Stimulated activated CD8-positive, alpha-beta memory T cell treated with anti-CD3 and anti-CD28 coated beads, Interleukin-2, amount 100 ng/mL, for 48 hours (primary cell): ENCODE data around the gene MYO1D.

Experiments used
- DNase-seq, 2 donors: peaks; one replicate each; pipeline ENCODE4 v3.0.0-alpha.2; 2020; ENCODE audit warnings: low read depth in 2 of 2

MYO1D gene

DNA sequence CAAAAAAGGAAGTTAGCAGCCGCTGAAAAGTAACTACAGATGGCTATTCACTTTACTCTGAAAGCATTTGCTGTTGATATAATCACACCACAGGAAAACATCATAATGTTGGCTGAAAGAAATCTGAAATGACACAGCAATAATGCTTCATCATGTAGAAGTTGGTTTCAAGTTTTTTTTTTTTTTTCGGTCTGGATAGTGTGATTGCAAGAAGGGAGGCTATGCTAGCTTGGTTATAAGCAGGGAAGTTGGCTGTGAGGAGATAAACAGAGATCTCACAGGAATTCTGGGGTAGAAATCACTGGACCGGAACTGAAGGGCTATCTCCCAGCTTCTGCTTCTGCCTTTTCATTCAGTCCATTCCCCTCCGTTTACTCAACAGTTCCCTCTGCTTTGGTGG, 57.9 kb downstream of the MYO1D start:
- DNase-seq: no peak

GRCh38 chr17:32815460-32815859, 61.5 kb downstream of the MYO1D start:
- no peak for DNase-seq

DNA sequence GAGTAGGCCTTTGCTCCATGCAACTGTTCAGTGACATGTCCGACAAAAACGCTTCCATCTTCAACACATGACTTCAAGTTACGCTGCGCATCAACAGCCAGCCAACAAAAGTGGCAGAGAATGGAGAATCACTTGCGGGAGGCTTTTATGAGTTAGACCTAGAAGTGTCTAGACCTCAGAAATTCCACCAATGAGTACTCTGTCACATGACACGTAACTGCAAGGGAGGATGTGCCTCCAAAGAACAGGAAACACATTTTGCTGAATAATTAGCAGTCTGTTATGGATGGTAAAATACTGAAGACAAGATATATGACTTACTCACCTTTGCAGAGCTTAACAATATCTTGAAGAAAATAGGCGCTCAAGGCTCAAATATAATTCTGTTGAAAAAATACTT, 62.1 kb downstream of the MYO1D start:
- DNase-seq: no peak

GRCh38 chr17:32813021-32813420, 63.9 kb downstream of the MYO1D start:
- DNase-seq: no peak

GRCh38 chr17:32810690-32811089, 66.2 kb downstream of the MYO1D start:
- no peak for DNase-seq

DNA sequence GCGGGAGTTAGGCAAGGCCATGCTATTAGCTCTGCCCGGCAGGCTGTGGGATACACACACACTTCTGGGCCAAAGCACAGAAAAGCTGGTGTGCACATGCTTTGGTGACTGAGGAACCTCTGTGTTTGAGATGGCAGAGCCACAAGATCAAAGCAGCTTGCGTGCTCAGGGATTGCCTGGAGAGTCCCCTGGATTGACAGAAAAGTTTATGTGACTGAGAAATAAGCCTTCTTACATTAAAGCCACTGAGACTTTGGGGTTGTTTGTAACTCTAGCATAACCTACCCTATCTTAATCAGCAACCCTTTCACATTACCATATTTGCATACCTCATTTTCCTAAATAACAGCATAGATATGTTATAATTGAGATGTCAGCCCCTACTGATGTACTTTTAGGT, 69.3 kb downstream of the MYO1D start:
- no peak for DNase-seq

- DNase-seq: no peak
These were observed 70.3 kb downstream of the MYO1D start for GRCh38 chr17:32806646-32807045.

DNA sequence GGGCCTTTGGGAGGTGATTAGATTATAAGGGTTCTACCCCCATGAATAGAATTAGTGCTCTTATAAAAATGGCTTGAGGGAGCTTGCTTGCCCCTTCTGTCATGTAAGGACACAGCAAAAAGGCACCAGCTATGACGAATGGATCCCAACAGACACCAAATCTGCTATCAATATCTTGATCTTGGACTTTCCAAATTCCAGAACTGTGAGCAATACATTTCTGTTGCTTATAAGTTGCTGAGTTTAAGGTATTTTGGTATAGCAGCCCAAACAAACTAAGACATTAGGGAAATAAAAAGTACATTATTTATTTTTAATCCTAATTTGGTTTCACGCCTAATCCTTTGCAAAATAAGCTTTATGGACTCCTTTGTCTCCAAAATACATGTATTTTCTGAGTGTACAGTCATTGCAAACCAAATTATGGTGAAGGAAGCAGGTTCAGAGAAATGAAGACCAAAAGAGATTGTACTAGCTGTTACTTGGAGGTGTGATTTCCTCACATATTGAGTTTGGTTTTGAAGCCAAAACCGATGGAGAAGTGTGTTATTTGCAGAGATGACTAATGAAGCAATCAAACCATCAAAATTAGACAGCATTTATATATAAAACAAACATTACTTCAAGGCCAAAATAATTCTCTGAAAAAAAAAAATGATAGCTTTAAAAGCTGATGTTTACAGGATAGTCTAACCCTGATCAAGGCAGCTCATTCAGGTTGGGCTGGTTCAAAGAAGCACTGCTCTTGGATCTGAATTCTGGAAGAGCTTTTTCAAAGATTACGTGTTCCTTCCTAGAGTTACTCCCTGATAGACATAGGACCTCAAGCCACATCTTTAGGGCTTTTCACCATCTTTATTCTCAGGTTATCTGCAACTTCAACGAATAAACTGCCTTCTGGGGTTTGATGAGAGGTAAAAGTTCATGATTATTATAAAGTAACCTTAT, 71.6 kb downstream of the MYO1D start:
- DNase-seq: no peak

- DNase-seq: no peak
These were observed 73.4 kb downstream of the MYO1D start for GRCh38 chr17:32803544-32803943.

DNA sequence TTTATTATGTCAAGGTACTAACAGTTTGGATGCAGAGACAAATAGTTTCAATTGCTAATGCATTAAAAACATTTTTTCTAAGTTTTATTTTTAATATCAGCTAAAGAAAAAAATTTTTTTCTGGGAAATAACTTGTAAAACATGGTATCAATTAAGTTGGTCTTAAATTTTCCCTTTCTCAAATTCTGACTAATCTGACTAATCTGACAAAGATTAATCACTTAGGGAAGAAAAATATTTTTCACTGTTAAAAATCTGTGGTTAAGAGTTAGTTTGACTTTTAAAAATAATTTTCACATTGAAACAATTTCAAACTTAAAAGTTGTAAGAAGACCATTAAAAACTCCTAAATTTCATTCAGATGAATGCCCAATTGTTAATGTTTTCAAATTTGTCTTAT, 74.6 kb downstream of the MYO1D start:
- DNase-seq: no peak

DNA sequence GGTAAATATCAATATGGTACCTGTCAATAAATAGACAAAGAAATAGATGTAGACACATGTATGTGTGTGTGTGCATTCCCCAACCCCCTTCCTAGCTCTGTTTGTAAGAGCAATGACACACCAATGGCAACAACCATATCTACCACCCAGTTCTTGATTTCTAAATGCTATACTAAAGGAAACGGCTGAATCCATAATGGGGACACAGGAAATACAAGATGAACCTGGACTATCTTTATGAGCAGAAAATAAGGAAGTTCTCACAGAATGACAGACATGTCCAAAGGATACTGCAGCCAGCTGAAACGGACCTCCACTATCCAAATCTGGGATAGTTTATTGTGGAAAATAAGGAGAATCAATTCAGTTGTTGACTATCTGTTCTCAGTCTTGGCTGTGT, 75.3 kb downstream of the MYO1D start:
- no peak for DNase-seq

DNA sequence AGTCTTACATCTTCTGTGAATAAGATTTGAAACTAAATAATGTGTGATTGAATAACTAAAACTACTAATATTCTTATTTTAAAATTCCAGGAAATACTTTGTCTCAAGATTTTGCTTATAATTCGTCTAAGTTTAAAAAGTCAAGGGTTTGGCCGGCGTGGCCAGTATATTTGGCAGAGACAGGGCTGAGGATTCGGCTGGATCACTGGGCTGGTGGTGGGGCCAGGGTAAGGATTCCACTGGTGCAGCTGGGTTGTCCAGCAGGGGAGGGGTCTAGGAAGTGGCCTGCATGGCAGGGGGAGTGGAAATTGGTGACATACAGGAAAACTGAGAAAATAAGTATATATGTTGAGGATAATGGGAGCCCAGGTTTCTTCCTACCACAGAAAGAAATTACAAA, 75.7 kb downstream of the MYO1D start:
- DNase-seq: no peak

- no peak for DNase-seq
These were observed 78.0 kb downstream of the MYO1D start for GRCh38 chr17:32798938-32799337.

GRCh38 chr17:32795339-32795979, 81.5 kb downstream of the MYO1D start:
- DNase-seq: no peak

DNA sequence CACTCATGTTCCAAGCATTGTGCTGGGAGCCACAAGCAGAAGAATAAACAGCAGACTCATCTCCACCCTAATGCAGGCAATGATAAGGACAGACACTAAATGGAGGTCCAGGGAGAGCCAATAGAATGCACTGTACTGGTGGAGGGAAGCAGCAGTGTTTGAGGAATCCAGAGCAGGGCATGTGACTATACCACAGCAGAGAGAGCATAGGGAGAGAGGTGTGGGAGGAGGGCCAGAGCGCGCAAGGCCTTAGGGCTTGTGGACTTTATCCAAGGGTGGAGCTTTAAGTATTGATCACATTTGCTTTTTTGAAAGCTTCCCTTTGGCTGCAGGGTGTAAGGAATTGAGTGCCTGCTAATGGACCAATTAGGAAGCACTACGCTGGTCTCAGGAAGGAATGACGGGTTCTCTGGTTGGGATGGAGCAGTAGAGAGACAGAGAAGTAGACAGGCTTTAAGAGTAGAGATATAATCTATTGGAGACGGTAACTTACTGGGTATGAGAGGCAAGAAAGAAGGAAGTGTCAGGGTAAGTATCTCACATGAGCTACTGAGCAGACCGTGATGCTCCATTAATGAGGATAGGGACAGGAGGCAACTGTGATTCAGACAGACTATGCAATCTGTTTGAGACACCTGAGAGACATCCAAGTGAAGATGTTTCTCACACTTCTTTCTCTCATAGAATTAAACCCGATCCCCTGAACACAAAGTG, 82.2 kb downstream of the MYO1D start:
- DNase-seq: no peak

DNA sequence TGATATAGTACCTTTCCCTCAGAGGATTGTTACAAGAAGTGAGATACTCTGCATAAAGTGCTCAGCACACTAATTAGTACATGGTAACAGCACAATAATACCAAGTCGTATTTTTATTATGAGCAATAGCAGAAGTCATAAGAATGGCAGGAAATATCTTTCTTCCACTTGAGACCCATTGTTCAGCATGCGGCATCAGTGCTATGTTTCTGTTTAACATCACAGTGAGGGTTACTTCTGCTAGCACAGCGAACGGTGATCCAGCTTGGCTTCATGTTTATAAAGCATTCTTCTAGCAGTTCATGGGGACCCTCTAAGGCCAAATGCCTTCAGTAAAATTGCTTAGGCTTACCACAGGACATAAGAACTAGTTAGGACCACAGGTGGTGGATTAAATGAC, 83.1 kb downstream of the MYO1D start:
- no peak for DNase-seq

DNA sequence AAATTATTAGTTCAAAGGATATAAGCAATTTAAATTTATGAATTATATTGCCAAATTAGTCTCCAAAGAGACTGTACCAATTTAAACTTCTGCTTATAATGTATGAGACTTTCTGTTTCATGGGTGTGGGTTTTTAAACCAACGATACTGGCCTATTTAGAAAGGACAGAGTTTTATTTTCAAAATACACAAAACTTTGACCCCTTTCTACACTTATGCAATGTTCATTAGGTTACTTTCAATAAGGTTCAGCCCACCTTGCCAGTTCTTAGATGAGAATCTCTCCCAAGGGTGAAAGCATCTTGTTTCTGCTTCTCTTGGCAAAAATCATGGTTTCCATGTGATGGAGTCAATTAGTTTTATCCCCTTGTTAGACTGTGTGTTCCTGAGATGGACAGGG, 84.7 kb downstream of the MYO1D start:
- DNase-seq: no peak

- no peak for DNase-seq
These were observed 90.8 kb downstream of the MYO1D start for GRCh38 chr17:32786169-32786568.

DNA sequence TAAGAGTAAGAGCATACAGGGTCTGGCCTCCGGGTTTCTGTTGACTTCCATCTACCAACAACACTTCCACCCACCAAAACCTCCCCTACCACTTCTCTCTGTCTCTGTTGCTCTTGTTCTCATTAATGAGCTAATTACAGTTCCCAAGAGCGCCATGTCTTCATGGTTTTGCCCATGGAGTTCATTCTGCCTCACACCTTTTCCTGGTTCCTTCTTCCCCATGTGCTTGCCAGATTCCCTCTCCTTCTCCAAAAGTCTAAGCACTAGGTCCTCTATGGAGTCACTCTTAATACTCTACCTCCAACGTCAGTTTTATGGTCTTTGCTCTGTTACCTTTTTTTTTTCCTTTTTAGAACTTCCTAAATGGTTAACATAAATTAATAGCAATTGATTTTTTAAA, 92.8 kb downstream of the MYO1D start:
- DNase-seq: no peak

DNA sequence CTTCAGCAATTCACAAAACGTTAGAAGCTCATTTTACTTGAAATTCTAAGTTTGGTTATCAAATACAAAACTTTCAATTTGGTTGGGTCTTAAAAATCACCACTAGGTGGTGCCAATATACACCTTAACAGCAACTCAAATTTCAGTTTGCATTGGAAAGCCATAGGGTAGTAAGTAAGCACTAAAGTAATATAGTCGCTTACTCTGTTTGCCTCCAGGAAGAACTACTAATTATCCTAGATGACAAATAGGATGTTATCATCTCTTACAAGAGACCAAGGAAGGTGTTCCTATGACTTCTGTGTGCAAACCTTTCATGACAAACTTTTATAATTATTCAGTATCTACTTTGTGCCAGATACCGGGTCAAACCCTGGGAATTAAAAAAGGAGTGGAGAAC, 93.3 kb downstream of the MYO1D start:
- DNase-seq: no peak

DNA sequence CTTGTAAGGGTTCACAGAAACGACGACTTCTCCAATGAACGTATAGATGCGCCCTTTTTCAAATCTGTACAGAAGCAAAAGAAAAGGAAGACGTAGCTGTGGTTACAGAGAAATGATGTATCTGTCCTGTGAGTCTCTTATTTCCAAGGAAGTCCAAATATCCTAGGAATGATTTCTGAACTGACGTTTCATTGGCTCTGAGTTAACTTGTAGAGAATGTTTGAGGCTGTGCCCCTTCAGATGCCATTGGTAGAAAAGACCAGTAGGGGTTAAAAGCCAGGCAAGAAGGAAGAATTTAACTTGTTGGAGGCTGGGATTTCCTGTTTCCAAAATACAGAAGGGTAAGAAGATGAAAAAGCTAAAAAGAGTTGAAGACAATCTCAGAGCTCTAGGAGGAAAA, 96.2 kb downstream of the MYO1D start:
- no peak for DNase-seq

DNA sequence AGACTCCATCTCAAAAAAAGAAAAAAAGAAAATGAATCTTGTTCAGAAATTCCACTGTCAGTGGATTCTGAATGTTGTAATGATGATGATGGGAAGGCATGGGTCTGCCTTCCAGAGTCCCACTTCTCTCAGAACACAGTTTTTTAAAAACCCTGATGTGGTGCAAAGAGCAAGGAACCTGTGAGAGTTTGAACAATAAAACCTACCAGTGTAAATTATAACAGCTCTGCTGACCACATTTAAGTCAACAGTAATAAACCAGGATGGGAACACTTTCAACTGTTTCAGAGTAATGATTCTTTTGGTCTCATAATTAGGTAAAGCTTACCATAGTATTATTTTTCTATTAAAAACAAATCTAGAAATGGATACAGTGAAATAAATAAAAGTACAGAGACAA, 99.0 kb downstream of the MYO1D start:
- DNase-seq: no peak

GRCh38 chr17:32777436-32777835, 99.5 kb downstream of the MYO1D start:
- DNase-seq: no peak
